ENCODE measurements around the gene C16orf92. TPM values are rescaled to one million over a fixed set of nuclear protein-coding genes. Genes with fewer than 3 reads are reported as not detected.

The C16orf92 gene
- polyA plus RNA-seq, 1 donor from 2014 or later, result not detected

DNA sequence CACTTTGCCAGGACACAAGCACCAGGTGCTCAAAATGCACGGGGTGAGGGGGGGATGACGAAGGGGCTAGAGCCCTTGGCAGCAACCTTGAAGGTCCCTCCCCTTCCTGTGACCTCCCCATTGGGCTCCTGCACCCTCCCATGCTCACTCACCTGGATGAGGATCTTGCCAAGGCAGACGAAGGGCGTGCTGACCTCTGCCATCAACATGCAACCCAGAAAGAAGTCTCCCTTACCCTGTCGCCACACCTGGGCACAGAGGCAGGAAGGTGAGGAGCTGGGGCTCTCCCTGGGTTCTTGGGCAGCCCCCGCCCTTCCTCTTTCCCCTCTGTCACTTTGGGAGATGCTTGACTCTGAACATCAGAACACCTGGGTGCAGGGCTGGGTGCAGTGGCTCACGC lies 2.6 kb downstream of the C16orf92 start:
- Histone ChIP-seq H3K9me2 (ENCODE audit: insufficient read depth, low read length) (no peaks in the 10 kb centered on the region), H3F3A (ENCODE audit: insufficient read depth, low read length, poor library complexity, severe bottlenecking) (no peaks in the 10 kb centered on the region), H2AFZ (ENCODE audit: low read depth, low read length) (no peak overlapping the region), H3K9me3 (ENCODE audit: low read length) (no peaks in the 10 kb centered on the region), H3K9ac (ENCODE audit: low read length) (no peak overlapping the region), H3K4me3 (ENCODE audit: low read length) (no peak overlapping the region), H3K36me3 (ENCODE audit: insufficient read depth, low read length) (no peaks in the 10 kb centered on the region), H3K79me2 (replicated peaks; ENCODE audit: insufficient read depth, low read length) (no peaks in the 10 kb centered on the region), H3K4me2 (ENCODE audit: low read length) (no peak overlapping the region), H3K27me3 (ENCODE audit: insufficient read depth, low read depth, low read length) (no peaks in the 10 kb centered on the region), H3K27ac (ENCODE audit: low read length) (no peak overlapping the region), H4K20me1 (ENCODE audit: insufficient read depth) (no peaks in the 10 kb centered on the region)
- TF ChIP-seq POLR2AphosphoS5 (IDR thresholded peaks at IDR 0.05) (no peak), TAF1 (IDR thresholded peaks at IDR 0.05; ENCODE audit: low read depth) (no peak), RAD21 (conservative IDR thresholded peaks at IDR 0.05) (no peak), MXI1 (conservative IDR thresholded peaks at IDR 0.05; ENCODE audit: poor library complexity, severe bottlenecking) (no peak), EP300 (conservative IDR thresholded peaks at IDR 0.05; ENCODE audit: poor library complexity, severe bottlenecking) (no peak), SMC3 (conservative IDR thresholded peaks at IDR 0.05; ENCODE audit: poor library complexity) (no peak), EZH2 (IDR thresholded peaks at IDR 0.05; ENCODE audit: borderline replicate concordance, insufficient read depth, low read length, poor library complexity, severe bottlenecking) (no peak)
- TF ChIP-seq, protein P1, sequence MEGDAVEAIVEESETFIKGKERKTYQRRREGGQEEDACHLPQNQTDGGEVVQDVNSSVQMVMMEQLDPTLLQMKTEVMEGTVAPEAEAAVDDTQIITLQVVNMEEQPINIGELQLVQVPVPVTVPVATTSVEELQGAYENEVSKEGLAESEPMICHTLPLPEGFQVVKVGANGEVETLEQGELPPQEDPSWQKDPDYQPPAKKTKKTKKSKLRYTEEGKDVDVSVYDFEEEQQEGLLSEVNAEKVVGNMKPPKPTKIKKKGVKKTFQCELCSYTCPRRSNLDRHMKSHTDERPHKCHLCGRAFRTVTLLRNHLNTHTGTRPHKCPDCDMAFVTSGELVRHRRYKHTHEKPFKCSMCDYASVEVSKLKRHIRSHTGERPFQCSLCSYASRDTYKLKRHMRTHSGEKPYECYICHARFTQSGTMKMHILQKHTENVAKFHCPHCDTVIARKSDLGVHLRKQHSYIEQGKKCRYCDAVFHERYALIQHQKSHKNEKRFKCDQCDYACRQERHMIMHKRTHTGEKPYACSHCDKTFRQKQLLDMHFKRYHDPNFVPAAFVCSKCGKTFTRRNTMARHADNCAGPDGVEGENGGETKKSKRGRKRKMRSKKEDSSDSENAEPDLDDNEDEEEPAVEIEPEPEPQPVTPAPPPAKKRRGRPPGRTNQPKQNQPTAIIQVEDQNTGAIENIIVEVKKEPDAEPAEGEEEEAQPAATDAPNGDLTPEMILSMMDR (IDR thresholded peaks at IDR 0.05; ENCODE audit: poor library complexity, severe bottlenecking), result no peak
- TF ChIP-seq, protein P2, sequence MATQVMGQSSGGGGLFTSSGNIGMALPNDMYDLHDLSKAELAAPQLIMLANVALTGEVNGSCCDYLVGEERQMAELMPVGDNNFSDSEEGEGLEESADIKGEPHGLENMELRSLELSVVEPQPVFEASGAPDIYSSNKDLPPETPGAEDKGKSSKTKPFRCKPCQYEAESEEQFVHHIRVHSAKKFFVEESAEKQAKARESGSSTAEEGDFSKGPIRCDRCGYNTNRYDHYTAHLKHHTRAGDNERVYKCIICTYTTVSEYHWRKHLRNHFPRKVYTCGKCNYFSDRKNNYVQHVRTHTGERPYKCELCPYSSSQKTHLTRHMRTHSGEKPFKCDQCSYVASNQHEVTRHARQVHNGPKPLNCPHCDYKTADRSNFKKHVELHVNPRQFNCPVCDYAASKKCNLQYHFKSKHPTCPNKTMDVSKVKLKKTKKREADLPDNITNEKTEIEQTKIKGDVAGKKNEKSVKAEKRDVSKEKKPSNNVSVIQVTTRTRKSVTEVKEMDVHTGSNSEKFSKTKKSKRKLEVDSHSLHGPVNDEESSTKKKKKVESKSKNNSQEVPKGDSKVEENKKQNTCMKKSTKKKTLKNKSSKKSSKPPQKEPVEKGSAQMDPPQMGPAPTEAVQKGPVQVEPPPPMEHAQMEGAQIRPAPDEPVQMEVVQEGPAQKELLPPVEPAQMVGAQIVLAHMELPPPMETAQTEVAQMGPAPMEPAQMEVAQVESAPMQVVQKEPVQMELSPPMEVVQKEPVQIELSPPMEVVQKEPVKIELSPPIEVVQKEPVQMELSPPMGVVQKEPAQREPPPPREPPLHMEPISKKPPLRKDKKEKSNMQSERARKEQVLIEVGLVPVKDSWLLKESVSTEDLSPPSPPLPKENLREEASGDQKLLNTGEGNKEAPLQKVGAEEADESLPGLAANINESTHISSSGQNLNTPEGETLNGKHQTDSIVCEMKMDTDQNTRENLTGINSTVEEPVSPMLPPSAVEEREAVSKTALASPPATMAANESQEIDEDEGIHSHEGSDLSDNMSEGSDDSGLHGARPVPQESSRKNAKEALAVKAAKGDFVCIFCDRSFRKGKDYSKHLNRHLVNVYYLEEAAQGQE (IDR thresholded peaks at IDR 0.05; ENCODE audit: borderline replicate concordance), result no peak

GRCh38 chr16:30026449-30026848 lies 3.5 kb downstream of the C16orf92 start:
- no peaks in the 10 kb centered on the region for H3K9me3 ChIP-seq (ENCODE audit: low read length)

More at GRCh38 chr16:30026449-30026848, 3.5 kb downstream of the C16orf92 start:
- H2AFZ ChIP-seq (ENCODE audit: low read depth, low read length), result no peak overlapping the region
- no peak for TF ChIP-seq EP300 (conservative IDR thresholded peaks at IDR 0.05; ENCODE audit: poor library complexity, severe bottlenecking)
- TF ChIP-seq EZH2 (IDR thresholded peaks at IDR 0.05; ENCODE audit: borderline replicate concordance, insufficient read depth, low read length, poor library complexity, severe bottlenecking), result no peak
- TF ChIP-seq POLR2AphosphoS5 (IDR thresholded peaks at IDR 0.05), result no peak
- TF ChIP-seq, protein P1 (IDR thresholded peaks at IDR 0.05; ENCODE audit: poor library complexity, severe bottlenecking), result no peak
- no peak for TF ChIP-seq RAD21 (conservative IDR thresholded peaks at IDR 0.05)
- no peak for TF ChIP-seq TAF1 (IDR thresholded peaks at IDR 0.05; ENCODE audit: low read depth)
- TF ChIP-seq MXI1 (conservative IDR thresholded peaks at IDR 0.05; ENCODE audit: poor library complexity, severe bottlenecking), result no peak
- TF ChIP-seq, protein P2 (IDR thresholded peaks at IDR 0.05; ENCODE audit: borderline replicate concordance), result no peak
- TF ChIP-seq SMC3 (conservative IDR thresholded peaks at IDR 0.05; ENCODE audit: poor library complexity), result no peak
- H3K4me3 ChIP-seq (ENCODE audit: low read length), result no peak overlapping the region
- H3K36me3 ChIP-seq (ENCODE audit: insufficient read depth, low read length), result no peaks in the 10 kb centered on the region
- no peaks in the 10 kb centered on the region for H4K20me1 ChIP-seq (ENCODE audit: insufficient read depth)
- no peak overlapping the region for H3K4me2 ChIP-seq (ENCODE audit: low read length)
- no peaks in the 10 kb centered on the region for H3F3A ChIP-seq (ENCODE audit: insufficient read depth, low read length, poor library complexity, severe bottlenecking)
- no peak overlapping the region for H3K27ac ChIP-seq (ENCODE audit: low read length)
- H3K79me2 ChIP-seq (replicated peaks; ENCODE audit: insufficient read depth, low read length), result peaks cover 3% of the 10 kb centered on the region
- no peaks in the 10 kb centered on the region for H3K27me3 ChIP-seq (ENCODE audit: insufficient read depth, low read depth, low read length)
- H3K9ac ChIP-seq (ENCODE audit: low read length), result no peak overlapping the region
- no peaks in the 10 kb centered on the region for H3K9me2 ChIP-seq (ENCODE audit: insufficient read depth, low read length)
